ENCODE results near the gene HNRNPLL. TPM values are rescaled to one million over a fixed set of nuclear protein-coding genes. Genes with fewer than 3 reads are reported as not detected.
A peak's percentile ranks its signal among the peaks of the same experiment; 100 is the strongest.

HNRNPLL gene
- polyA plus RNA-seq, 1 experiment: 26.6 TPM

GRCh38 chr2:38524580-38524979 lies 78.1 kb downstream of the HNRNPLL start:
- H3K36me3 ChIP-seq (ENCODE audit: control insufficient read depth, insufficient read depth, low read length): no peaks in the 10 kb centered on the region
- ChIA-PET POLR2A (no interaction called here), CTCF (no interaction called here)
- H3K4me3 ChIP-seq (ENCODE audit: low read depth, low read length): no peak overlapping the region
- TF ChIP-seq CTCF (IDR thresholded peaks at IDR 0.05; ENCODE audit: insufficient read depth, low read depth, low read length): no peak
- peaks cover 20% of the 10 kb centered on the region for H3K27me3 ChIP-seq (ENCODE audit: control insufficient read depth, insufficient read depth, low read length)
- no peak for DNase-seq (ENCODE audit: low read depth)

GRCh38 chr2:38523728-38524437 lies 78.8 kb downstream of the HNRNPLL start:
- Histone ChIP-seq H3K27me3 (ENCODE audit: control insufficient read depth, insufficient read depth, low read length) (peaks cover 20% of the 10 kb centered on the region), H3K36me3 (ENCODE audit: control insufficient read depth, insufficient read depth, low read length) (no peaks in the 10 kb centered on the region), H3K4me3 (ENCODE audit: low read depth, low read length) (no peak overlapping the region)
- CTCF ChIA-PET: no interaction called here
- 0 out of 2 replicates have a peak, but pooled peaks have one; percentile 21 for TF ChIP-seq CTCF (IDR thresholded peaks at IDR 0.05; ENCODE audit: insufficient read depth, low read depth, low read length)
- no peak for DNase-seq (ENCODE audit: low read depth)
- POLR2A ChIA-PET: no interaction called here

- H3K4me3 ChIP-seq (ENCODE audit: low read depth, low read length): no peak overlapping the region
- no peak for DNase-seq (ENCODE audit: low read depth)
- POLR2A ChIA-PET: no interaction called here
- TF ChIP-seq CTCF (IDR thresholded peaks at IDR 0.05; ENCODE audit: insufficient read depth, low read depth, low read length): no peak
- peaks cover 20% of the 10 kb centered on the region for H3K27me3 ChIP-seq (ENCODE audit: control insufficient read depth, insufficient read depth, low read length)
- CTCF ChIA-PET: no interaction called here
- H3K36me3 ChIP-seq (ENCODE audit: control insufficient read depth, insufficient read depth, low read length): no peaks in the 10 kb centered on the region
Observed at GRCh38 chr2:38522754-38523349, 79.9 kb downstream of the HNRNPLL start.

GRCh38 chr2:38521835-38522234 lies 80.9 kb downstream of the HNRNPLL start:
- no peak overlapping the region for H3K4me3 ChIP-seq (ENCODE audit: low read depth, low read length)
- peaks cover 22% of the 10 kb centered on the region for H3K27me3 ChIP-seq (ENCODE audit: control insufficient read depth, insufficient read depth, low read length)
- DNase-seq (ENCODE audit: low read depth): no peak
- CTCF ChIA-PET: interaction anchor here (0.9 to 1.4 kb wide), 3 partner anchors 10 to 206 kb away, joined by 3 to 5 read pairs (median 5); no protein-coding TSS in a partner anchor
- no peaks in the 10 kb centered on the region for H3K36me3 ChIP-seq (ENCODE audit: control insufficient read depth, insufficient read depth, low read length)
- TF ChIP-seq CTCF (IDR thresholded peaks at IDR 0.05; ENCODE audit: insufficient read depth, low read depth, low read length): no peak
- POLR2A ChIA-PET: no interaction called here

GRCh38 chr2:38517284-38517683 lies 85.4 kb downstream of the HNRNPLL start:
- DNase-seq (ENCODE audit: low read depth): no peak
- TF ChIP-seq CTCF (IDR thresholded peaks at IDR 0.05; ENCODE audit: insufficient read depth, low read depth, low read length): no peak
- H3K4me3 ChIP-seq (ENCODE audit: low read depth, low read length): no peak overlapping the region
- peaks cover 8% of the 10 kb centered on the region for H3K27me3 ChIP-seq (ENCODE audit: control insufficient read depth, insufficient read depth, low read length)
- no peaks in the 10 kb centered on the region for H3K36me3 ChIP-seq (ENCODE audit: control insufficient read depth, insufficient read depth, low read length)
- POLR2A ChIA-PET: no interaction called here
- CTCF ChIA-PET: interaction anchor here (1.7 kb wide), 2 partner anchors 9 to 201 kb away, joined by 4 read pairs; no protein-coding TSS in a partner anchor

All from BJ (cell line).